SJSA1 (cell line): ENCODE data around the gene GTPBP6. TPM values are rescaled to one million over a fixed set of nuclear protein-coding genes. Genes with fewer than 3 reads are reported as not detected.
A peak's percentile ranks its signal among the peaks of the same experiment; 100 is the strongest.
"Not testable (repeated sequence)": the region's sequence is repeated elsewhere in the genome, so short reads cannot be mapped to it uniquely, and the experiment has no call there.

Source experiments
- DNase-seq, 2 experiments: peaks; one replicate each; pipeline ENCODE4 v3.0.0-alpha.2; 2015 to 2020; ENCODE audit warnings: low spot score in 2 of 2, low read depth in 1 of 2
- H3K27ac ChIP-seq: fragments of 250-450 bp; sonication (Bioruptor Pico); 2 replicates; pipeline ENCODE4 v1.5.1; 2020; ENCODE audit warnings: mild to moderate bottlenecking, moderate library complexity
- H3K27me3 ChIP-seq: fragments of 250-450 bp; sonication (Bioruptor Pico); replicated peaks from 2 replicates; pipeline ENCODE4 v1.5.1; 2020; ENCODE audit warnings: mild to moderate bottlenecking, moderate library complexity
- H3K36me3 ChIP-seq: fragments of 250-450 bp; sonication (Bioruptor Pico); 2 replicates; pipeline ENCODE4 v1.5.1; 2020; ENCODE audit warnings: mild to moderate bottlenecking
- H3K4me1 ChIP-seq: fragments of 250-450 bp; sonication (Bioruptor Pico); replicated peaks from 2 replicates; pipeline ENCODE4 v1.6.1; 2021; ENCODE audit warnings: mild to moderate bottlenecking
- H3K4me3 ChIP-seq: fragments of 250-450 bp; sonication (Bioruptor Pico); 2 replicates; pipeline ENCODE4 v1.5.1; 2020; ENCODE audit warnings: mild to moderate bottlenecking
- H3K9me3 ChIP-seq: fragments of 250-450 bp; sonication (Bioruptor Pico); replicated peaks from 2 replicates; pipeline ENCODE4 v1.5.1; 2020; ENCODE audit warnings: mild to moderate bottlenecking
- total RNA-seq: library from RNA; depleted of rRNA; stranded (reverse); fragments of >200 nt; shearing (Covaris generic); gene quantifications from 2 replicates; pipeline ENCODE4 v1.2.3, GENCODE V29; 2014

GTPBP6 gene
- total RNA-seq, 1 experiment from 2014 or later: 50.9 TPM

- Histone ChIP-seq H3K4me3 (no peak overlapping the region), H3K9me3 (no peaks in the 10 kb centered on the region), H3K27me3 (no peaks in the 10 kb centered on the region), H3K4me1 (no peaks in the 10 kb centered on the region), H3K36me3 (peaks cover 53% of the 10 kb centered on the region), H3K27ac (no peak overlapping the region)
- peak in 1 of 2 experiments; percentile 31 for DNase-seq
Measured at GRCh38 chrX:311156-312129, 7.2 kb downstream of the GTPBP6 start.

- Histone ChIP-seq H3K4me3 (no peak overlapping the region), H3K4me1 (no peaks in the 10 kb centered on the region), H3K36me3 (peaks cover 56% of the 10 kb centered on the region), H3K9me3 (no peaks in the 10 kb centered on the region), H3K27ac (no peak overlapping the region), H3K27me3 (no peaks in the 10 kb centered on the region)
- peak in 1 of 2 experiments; percentile 30 for DNase-seq
Measured at GRCh38 chrX:310621-311155, 7.9 kb downstream of the GTPBP6 start.

- H3K27me3 ChIP-seq: no peaks in the 10 kb centered on the region
Measured at GRCh38 chrX:308821-309520, 9.6 kb downstream of the GTPBP6 start.

GRCh38 chrX:307261-308111 is 11.1 kb downstream of the GTPBP6 start:
- Histone ChIP-seq H3K36me3 (peaks cover 50% of the 10 kb centered on the region), H3K27ac (no peak overlapping the region), H3K4me1 (no peaks in the 10 kb centered on the region), H3K9me3 (no peaks in the 10 kb centered on the region), H3K4me3 (no peak overlapping the region), H3K27me3 (no peaks in the 10 kb centered on the region)
- peak in 1 of 2 experiments; percentile 37 for DNase-seq

More at GRCh38 chrX:308821-309520, 9.6 kb downstream of the GTPBP6 start:
- H3K36me3 ChIP-seq: peaks cover 54% of the 10 kb centered on the region
- peak in 1 of 2 experiments; percentile 24 for DNase-seq
- H3K4me1 ChIP-seq: no peaks in the 10 kb centered on the region
- H3K9me3 ChIP-seq: no peaks in the 10 kb centered on the region
- no peak overlapping the region for H3K4me3 ChIP-seq
- H3K27ac ChIP-seq: no peak overlapping the region

- H3K9me3 ChIP-seq, H3K4me3 ChIP-seq, H3K27ac ChIP-seq, DNase-seq, H3K27me3 ChIP-seq, H3K4me1 ChIP-seq: not testable (repeated sequence)
- peaks cover 50% of the 10 kb centered on the region for H3K36me3 ChIP-seq
Measured at GRCh38 chrX:306614-307251, 11.9 kb downstream of the GTPBP6 start.

GRCh38 chrX:305781-306613 is 12.6 kb downstream of the GTPBP6 start:
- H3K9me3 ChIP-seq, H3K27me3 ChIP-seq, H3K4me3 ChIP-seq, H3K27ac ChIP-seq, H3K4me1 ChIP-seq: not testable (repeated sequence)
- DNase-seq: peak in 1 of 2 experiments; percentile 40
- peaks cover 52% of the 10 kb centered on the region for H3K36me3 ChIP-seq

- H3K4me1 ChIP-seq: no peaks in the 10 kb centered on the region
- peaks cover 60% of the 10 kb centered on the region for H3K36me3 ChIP-seq
- no peaks in the 10 kb centered on the region for H3K9me3 ChIP-seq
- H3K27ac ChIP-seq: no peak overlapping the region
- no peaks in the 10 kb centered on the region for H3K27me3 ChIP-seq
- H3K4me3 ChIP-seq: no peak overlapping the region
- DNase-seq: no peak
Measured at GRCh38 chrX:302975-303374, 15.6 kb downstream of the GTPBP6 start.

- DNase-seq: no peak
- Histone ChIP-seq H3K27ac (no peak overlapping the region), H3K36me3 (peaks cover 54% of the 10 kb centered on the region), H3K4me3 (no peak overlapping the region), H3K9me3 (no peaks in the 10 kb centered on the region), H3K4me1 (no peaks in the 10 kb centered on the region), H3K27me3 (no peaks in the 10 kb centered on the region)
Measured at GRCh38 chrX:300334-300733, 18.3 kb downstream of the GTPBP6 start.

GRCh38 chrX:298993-299392 is 19.6 kb downstream of the GTPBP6 start:
- Histone ChIP-seq H3K9me3 (no peaks in the 10 kb centered on the region), H3K4me3 (no peak overlapping the region), H3K36me3 (peaks cover 54% of the 10 kb centered on the region), H3K27me3 (no peaks in the 10 kb centered on the region), H3K27ac (no peak overlapping the region), H3K4me1 (no peaks in the 10 kb centered on the region)
- DNase-seq: no peak

GRCh38 chrX:295136-295535 is 23.5 kb downstream of the GTPBP6 start:
- Histone ChIP-seq H3K4me1 (no peaks in the 10 kb centered on the region), H3K27ac (no peak overlapping the region), H3K4me3 (no peak overlapping the region), H3K27me3 (no peaks in the 10 kb centered on the region), H3K36me3 (peaks cover 53% of the 10 kb centered on the region), H3K9me3 (no peaks in the 10 kb centered on the region; the same call in 1 of the 2 replicates)
- peak in 1 of 2 experiments; percentile 17 for DNase-seq

- DNase-seq: peak in 1 of 2 experiments; percentile 27
- Histone ChIP-seq H3K36me3 (peaks cover 57% of the 10 kb centered on the region), H3K4me1 (no peaks in the 10 kb centered on the region), H3K27ac (no peak overlapping the region), H3K4me3 (no peak overlapping the region), H3K27me3 (no peaks in the 10 kb centered on the region), H3K9me3 (no peaks in the 10 kb centered on the region; the same call in 1 of the 2 replicates)
Measured at GRCh38 chrX:292900-293897, 25.4 kb downstream of the GTPBP6 start.
